Stimulated activated naive CD4-positive, alpha-beta T cell treated with Interleukin-2 at 50 U/mL for 16 hours (primary cell): ENCODE measurements around the gene LEMD3.

ENCODE experiments used
- DNase-seq: peaks from one replicate; lab custom pipeline; 2025; lab: John Stamatoyannopoulos, UW

LEMD3 gene

DNA sequence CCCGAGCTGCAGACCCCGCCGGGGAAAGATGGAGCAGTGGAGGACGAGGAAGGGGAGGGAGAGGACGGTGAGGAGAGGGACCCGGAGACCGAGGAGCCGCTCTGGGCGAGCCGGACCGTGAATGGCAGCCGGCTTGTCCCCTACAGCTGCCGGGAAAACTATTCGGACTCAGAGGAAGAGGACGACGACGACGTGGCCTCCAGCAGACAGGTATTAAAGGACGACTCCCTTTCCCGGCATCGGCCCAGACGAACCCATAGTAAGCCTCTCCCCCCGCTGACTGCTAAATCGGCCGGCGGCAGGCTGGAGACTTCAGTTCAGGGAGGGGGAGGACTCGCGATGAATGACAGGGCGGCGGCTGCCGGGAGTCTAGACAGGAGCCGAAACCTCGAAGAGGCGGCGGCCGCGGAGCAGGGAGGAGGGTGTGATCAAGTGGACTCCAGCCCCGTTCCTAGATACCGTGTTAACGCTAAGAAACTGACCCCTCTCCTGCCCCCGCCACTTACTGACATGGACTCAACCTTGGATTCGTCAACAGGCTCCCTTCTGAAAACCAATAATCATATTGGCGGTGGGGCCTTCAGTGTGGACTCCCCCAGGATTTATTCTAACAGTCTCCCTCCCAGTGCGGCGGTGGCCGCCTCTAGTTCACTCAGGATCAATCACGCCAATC lies 962 bp downstream of the LEMD3 start:
- DNase-seq: peak; percentile 48

- no peak for DNase-seq
Measured at GRCh38 chr12:65171073-65171472, 1.7 kb downstream of the LEMD3 start.

GRCh38 chr12:65171870-65172269 lies 2.5 kb downstream of the LEMD3 start:
- DNase-seq: no peak

DNA sequence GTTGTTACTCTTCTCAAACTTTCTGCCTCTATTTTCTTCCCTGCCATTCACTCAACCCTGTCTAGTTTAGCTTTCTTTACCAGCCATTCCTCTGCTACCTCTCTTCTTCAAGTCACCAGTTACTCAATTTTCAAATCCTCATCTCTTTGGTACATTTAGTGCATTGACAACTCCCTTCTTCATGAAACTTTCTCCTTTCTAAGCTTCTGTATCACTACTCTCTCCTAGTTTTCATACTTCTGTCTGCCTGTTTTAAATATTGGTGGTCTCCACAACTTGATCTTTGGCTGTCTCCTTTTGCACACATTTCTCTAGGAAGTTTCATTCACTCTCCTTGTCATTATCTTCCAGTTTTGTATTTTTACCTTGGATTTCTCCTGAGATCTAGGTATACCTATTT lies 6.0 kb downstream of the LEMD3 start:
- DNase-seq: no peak

- no peak for DNase-seq
Measured at GRCh38 chr12:65182012-65182739, 12.8 kb downstream of the LEMD3 start.

DNA sequence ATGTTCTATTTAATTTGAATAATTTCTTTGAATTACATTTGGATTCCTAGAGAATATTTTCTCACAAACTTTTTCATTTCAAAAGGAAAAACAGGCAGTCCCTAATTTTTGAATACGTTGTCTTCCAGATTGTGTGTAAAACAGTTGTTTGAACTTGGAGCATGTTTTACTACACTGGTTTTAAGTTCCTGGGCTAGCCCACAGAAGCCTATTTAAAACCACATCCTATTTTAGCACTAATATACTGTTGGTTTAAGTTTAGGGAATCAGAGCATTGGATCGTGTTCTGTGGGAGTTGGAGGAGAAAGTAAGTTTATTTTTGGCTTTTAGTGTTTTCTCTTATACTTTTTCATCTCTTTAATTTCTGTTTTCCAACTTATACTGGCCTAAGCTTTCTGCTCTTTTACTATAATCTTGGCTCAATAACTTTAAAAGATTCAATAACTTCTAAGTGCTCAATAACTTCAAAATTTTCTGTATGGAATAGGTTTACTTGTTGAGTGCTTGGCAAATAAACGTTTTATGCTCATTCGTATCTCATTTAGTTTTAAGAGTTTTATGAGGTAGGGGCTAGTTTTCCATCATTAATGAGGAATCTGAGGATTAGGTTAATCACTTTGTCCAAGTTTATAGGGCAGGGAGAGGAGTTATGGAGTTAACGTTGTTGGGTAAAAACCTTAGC lies 14.9 kb downstream of the LEMD3 start:
- DNase-seq: no peak

DNA sequence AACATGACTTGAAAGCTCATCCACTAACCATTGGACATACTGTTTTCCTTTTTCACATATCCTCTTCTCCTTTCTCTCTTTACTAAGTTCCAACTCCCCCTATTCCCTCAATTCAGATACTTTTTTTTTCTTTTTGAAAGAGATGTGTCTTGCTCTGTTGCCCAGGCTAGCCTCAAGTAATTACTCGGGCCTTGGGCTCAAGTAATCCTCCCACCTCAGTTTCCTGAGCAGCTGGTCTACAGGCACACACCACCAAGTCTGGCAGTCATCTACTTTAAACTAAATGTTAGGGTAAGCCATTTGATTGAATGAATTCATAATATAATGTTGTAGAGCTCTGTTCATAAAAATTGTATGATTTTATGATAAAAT lies 15.5 kb downstream of the LEMD3 start:
- no peak for DNase-seq

GRCh38 chr12:65187665-65188064 lies 18.3 kb downstream of the LEMD3 start:
- no peak for DNase-seq

DNA sequence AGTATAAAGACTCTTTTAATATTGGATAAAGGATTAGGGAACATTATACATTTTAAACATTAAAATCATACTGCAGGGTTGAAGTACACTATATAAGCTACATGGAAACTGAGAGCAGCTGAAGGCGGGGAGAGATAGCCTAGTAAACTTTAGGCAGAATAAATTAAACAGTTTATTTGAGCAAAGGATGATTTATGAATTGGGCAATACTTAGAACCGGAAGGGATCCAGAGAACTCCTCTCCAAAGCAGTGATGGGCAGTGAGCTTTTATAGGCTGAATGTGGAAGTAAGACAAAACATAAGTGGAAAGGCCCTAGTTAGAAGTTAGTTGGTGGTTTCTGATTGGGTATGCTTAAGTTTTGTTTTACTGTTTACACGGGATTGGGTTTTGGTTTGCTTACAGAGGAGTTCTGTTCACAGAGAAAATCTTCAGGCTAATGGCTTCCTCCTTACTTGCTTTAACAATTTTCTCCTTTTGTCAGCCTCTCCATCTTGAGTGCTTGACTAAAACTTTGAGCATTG lies 18.9 kb downstream of the LEMD3 start:
- DNase-seq: no peak

- no peak for DNase-seq
Measured at GRCh38 chr12:65189028-65189718, 19.8 kb downstream of the LEMD3 start.

DNA sequence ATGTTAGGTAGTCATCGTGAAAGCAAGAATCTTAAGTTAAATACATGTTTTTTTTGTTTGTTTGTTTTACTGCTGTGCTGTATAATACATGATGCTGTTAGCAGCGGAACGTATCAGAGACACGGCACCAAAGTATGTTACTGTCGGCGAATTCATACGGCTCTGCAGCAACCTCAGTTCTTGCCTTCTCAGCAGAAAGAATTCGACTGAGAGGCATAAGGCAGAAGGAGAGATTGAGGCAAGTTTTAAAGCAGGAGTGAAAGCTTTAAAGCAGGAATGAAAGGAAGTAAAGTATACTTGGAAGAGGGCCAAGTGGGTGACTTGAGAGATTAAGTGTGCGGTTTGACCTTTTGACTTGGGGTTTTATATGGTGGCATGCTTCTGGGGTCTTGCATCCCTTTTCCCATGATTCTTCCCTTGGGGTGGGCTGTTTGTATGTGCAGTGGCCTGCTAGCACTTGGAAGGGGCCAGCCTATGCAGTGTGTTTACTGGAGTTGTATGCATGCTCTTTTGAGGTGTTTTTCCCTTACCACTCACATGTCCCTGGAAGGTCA lies 23.7 kb downstream of the LEMD3 start:
- no peak for DNase-seq

DNA sequence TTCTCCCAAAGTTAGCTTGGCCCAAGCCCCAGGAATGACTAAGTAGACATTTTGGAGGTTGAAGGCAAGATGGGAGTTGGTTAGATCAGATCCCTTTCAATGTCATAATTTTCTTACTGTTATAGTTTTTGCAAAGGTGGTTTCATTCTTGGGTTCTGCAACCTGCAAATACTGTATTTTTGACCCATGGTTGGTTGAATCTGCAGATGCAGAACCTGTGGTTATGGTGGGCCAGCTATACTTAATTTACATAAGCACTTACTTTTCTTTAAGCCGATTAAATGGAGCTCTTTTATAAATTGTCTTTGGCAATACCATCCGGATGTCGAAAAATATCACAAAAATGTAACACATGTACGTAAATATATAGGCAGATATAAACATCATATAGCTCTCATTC lies 25.6 kb downstream of the LEMD3 start:
- no peak for DNase-seq

DNA sequence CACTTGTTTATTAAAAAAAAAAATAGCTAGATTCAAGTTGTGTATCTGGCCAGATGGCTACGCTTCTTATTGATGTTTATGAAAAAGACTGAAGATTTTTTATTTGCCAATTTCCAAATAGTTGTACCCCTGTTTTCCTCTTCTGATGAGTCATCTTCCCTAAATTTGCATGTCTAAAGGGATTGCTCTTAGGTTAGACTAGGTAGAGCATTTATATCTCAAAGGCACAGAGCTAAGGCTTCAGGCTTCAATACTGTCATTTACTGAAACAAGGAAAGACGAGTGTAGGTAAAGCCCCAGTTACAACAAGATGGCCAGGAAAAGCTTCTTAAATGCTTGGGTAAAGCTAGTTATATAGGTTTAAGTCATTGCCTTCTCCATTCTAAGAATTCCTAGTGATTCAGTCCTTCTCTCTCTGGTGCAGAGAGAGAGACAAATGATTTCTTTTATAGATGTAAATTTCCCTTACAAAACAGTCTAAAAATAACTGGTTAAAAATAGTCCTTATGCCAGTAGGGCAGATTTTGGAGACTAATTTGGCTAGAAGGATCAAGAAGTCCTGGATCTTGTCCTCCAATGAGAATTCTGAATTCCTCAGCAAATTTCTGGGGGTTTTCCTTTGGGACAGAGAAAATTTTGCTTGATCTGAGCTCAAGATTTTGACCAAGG lies 26.1 kb downstream of the LEMD3 start:
- DNase-seq: no peak

GRCh38 chr12:65196762-65197567 lies 27.6 kb downstream of the LEMD3 start:
- DNase-seq: no peak

DNA sequence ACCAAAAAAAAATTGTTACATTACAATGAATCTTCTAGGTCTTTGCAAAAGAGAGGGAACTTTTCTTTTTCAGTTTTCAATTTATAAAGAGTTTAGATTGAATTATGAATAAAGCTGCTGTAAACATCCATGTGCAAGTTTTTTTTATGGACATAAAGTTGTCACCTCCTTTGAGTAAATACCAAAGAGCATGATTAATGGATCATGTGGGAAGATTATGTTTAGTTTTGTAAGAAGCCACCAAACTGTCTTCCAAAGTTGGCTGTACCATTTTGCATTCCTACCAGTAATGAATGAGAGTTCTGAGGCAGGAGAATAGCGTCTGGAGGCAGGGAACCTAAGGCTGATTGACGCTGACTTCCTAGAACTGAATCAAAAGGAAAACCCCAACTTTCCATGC lies 30.2 kb downstream of the LEMD3 start:
- DNase-seq: no peak

DNA sequence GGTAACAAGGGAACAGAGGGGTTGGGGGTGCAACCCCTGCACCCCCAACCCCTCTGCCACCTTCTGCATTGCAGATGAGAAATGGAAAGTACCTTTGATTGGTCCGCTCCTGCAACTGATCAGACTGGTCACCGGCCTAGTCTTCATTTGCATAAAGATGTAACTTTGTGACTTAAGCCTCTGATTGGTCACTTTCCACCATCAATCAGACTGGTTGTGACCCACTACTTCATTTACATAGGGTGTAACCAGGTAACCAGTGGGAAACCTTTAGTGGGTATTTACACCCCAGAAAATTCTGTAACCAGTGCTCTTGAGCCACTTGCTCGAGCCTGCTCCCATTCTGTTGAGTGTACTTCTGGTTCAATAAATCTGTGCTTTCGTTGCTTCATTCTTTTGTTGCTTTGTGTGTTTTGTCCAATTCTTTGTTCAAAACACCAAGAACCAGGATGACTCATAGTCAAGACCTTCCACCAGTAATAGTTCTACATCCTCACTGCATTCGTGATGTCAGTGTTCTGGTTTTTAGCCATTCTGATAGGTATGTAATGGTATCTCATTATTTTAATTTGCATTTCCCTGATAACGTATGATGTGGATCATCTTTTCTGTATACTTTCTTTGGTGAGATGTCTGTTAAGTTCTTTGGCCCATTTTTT lies 30.8 kb downstream of the LEMD3 start:
- DNase-seq: no peak

DNA sequence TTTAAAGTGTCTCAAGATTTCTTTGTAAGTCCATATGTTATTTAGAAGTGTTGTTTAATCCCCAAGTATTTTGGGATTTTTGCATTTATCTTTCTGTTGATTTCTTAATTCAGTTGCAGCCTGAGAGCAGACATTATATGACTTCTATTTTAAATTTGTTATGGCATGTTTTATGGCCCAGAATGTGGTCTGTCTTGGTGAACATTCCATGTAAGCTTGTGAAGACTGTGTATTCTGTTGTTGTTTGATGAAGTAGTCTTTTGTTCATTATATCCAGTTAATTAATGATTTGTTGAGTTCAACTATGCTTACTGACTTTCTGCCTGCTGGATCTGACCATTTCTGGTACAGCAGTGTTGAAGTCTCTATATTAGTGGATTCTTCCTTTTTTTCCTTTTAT lies 34.0 kb downstream of the LEMD3 start:
- no peak for DNase-seq

GRCh38 chr12:65204886-65205525 lies 35.6 kb downstream of the LEMD3 start:
- no peak for DNase-seq

GRCh38 chr12:65205886-65206285 lies 36.5 kb downstream of the LEMD3 start:
- DNase-seq: no peak

GRCh38 chr12:65208125-65208524 lies 38.7 kb downstream of the LEMD3 start:
- no peak for DNase-seq
